Tibial nerve (tissue), 4 donors: ENCODE measurements around the gene INS.

Source experiments
- EP300 ChIP-seq, 2 donors: sonication (generic); formaldehyde crosslinking; IDR thresholded peaks; one replicate each; pipeline ENCODE4 v1.6.1; 2017; ENCODE audit warnings: antibody characterized with exemption in 2 of 2, mild to moderate bottlenecking in 1 of 2
- POLR2A ChIP-seq, 2 donors: fragments of 450-650 bp; IDR thresholded peaks; one replicate each; pipeline ENCODE4 v1.6.1; 2017; ENCODE audit warnings: antibody characterized with exemption in 2 of 2, mild to moderate bottlenecking in 2 of 2, moderate library complexity in 2 of 2
- TF ChIP-seq, protein P1 (sequence below), 5 experiments: fragments of 200-600 bp in 3 of 5; fragments of 450-650 bp in 2 of 5; sonication (generic) in 3 of 5; IDR thresholded peaks; one replicate each; pipeline ENCODE4 v1.5.1; 2016 to 2019; ENCODE audit warnings: antibody characterized with exemption in 5 of 5, mild to moderate bottlenecking in 3 of 5, moderate library complexity in 2 of 5

DNA sequence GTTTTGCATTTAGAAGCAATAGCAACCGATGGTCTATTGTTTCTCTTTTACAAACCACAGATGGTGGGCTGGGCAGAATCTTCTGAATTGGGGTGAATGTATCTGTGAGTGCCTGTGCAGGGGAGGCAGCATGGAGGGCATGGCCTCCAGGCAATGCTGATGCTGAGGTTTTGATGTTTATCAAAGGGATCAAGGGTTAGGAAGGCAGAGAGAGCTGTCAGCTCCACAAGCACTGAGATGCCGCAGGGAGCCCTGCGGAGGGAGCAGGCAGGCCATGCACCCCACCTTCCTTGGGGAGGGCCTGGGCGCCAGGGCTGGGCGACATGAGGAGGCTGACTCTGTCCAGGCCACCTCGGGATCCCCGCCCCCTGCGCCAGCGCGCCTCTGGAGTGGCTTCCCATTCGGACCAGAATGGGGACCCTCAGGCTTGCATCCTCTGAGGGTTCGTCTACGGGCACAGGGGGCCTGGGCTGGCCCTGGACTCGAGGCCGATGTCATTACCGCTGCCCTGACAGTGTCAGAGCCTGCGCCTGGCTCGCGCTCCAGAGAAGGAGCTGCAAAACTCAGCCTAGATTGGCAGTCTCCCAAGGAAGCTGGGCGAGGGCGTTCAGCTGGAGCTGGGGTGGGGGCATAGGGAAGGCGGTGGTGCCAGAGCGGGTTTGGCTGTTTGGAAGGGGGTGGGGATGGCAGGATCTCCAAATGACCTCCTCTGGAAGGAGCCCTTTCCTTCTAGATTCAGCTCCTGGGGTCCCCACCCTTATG, 24.5 kb upstream of the INS start:
- TF ChIP-seq, protein P1, sequence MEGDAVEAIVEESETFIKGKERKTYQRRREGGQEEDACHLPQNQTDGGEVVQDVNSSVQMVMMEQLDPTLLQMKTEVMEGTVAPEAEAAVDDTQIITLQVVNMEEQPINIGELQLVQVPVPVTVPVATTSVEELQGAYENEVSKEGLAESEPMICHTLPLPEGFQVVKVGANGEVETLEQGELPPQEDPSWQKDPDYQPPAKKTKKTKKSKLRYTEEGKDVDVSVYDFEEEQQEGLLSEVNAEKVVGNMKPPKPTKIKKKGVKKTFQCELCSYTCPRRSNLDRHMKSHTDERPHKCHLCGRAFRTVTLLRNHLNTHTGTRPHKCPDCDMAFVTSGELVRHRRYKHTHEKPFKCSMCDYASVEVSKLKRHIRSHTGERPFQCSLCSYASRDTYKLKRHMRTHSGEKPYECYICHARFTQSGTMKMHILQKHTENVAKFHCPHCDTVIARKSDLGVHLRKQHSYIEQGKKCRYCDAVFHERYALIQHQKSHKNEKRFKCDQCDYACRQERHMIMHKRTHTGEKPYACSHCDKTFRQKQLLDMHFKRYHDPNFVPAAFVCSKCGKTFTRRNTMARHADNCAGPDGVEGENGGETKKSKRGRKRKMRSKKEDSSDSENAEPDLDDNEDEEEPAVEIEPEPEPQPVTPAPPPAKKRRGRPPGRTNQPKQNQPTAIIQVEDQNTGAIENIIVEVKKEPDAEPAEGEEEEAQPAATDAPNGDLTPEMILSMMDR (IDR thresholded peaks at IDR 0.05): no peak
- TF ChIP-seq EP300 (IDR thresholded peaks at IDR 0.05) (no peak), POLR2A (IDR thresholded peaks at IDR 0.05) (no peak)
